HepG2 (cell line): ENCODE data around the gene SLC15A1. TPM values are rescaled to one million over a fixed set of nuclear protein-coding genes. Genes with fewer than 3 reads are reported as not detected.

Source experiments
- ATAC-seq: fragments of 200-7000 bp; cut with Tn5 transposase; 3 replicates; pipeline ENCODE4 v1.9.1; 2020; ENCODE audit warnings: mild to moderate bottlenecking, moderate library complexity
- BruUV-seq: library from RNA; stranded (reverse); fragments of 400-500 nt; replicated peaks from 2 replicates; lab custom pipeline; 2021; lab: Mats Ljungman, UMichigan
- CTCF ChIA-PET: fragments of 300-600 bp; formaldehyde crosslinking; extraction: SDS; loops from one replicate; lab custom pipeline; 2021; ENCODE audit warnings: low total read pairs, inconsistent platforms, low intra/inter-chr PET ratio; lab: Yijun Ruan, JAX
- POLR2A ChIA-PET: fragments of 350-600 bp; sonication (Branson Sonifier 250); formaldehyde crosslinking; loops from one replicate; lab custom pipeline; 2020; ENCODE audit warnings: antibody characterized with exemption, inconsistent platforms; lab: Yijun Ruan, JAX
- DNase-seq: peaks from one replicate; pipeline ENCODE4 v3.0.0-alpha.2; 2015; ENCODE audit warnings: low spot score
- FAIRE-seq: peaks from 3 replicates; lab custom pipeline; 2011; peaks lifted over from hg19 to GRCh38; lab: Jason Lieb, UNC
- H2AFZ ChIP-seq: one replicate; pipeline ENCODE4 v1.6.1; 2011; ENCODE audit warnings: low read length, inconsistent platforms
- H3K27ac ChIP-seq: fragments of 300-600 bp; 3 replicates; pipeline ENCODE4 v1.8.0; 2011; ENCODE audit warnings: mixed run types, mild to moderate bottlenecking, mixed read lengths, low read length, inconsistent platforms; ENCODE audit not compliant: insufficient read depth; ENCODE audit errors: extremely low read length
- H3K27me3 ChIP-seq, 2 experiments: fragments of 200-600 bp in 1 of 2; 2 replicates in 1 of 2; 3 replicates in 1 of 2; pipeline versions ENCODE4 v1.6.0 to v1.8.0; 2011; ENCODE audit warnings: low read length in 2 of 2, mild to moderate bottlenecking in 2 of 2, moderate library complexity in 2 of 2, inconsistent platforms in 1 of 2; ENCODE audit not compliant: insufficient read depth in 2 of 2, control insufficient read depth in 1 of 2
- H3K36me3 ChIP-seq, 2 experiments: fragments of 200-600 bp in 1 of 2; replicated peaks in 1 of 2; 2 replicates in 1 of 2; 3 replicates in 1 of 2; pipeline versions ENCODE4 v1.5.1 to v1.8.0; 2011; ENCODE audit warnings: low read length in 2 of 2, inconsistent platforms in 1 of 2; ENCODE audit not compliant: insufficient read depth in 2 of 2, control insufficient read depth in 1 of 2
- H3K4me1 ChIP-seq: 2 replicates; pipeline ENCODE4 v1.5.1; 2012; ENCODE audit warnings: low read length, inconsistent platforms; ENCODE audit not compliant: insufficient read depth
- H3K4me2 ChIP-seq: 2 replicates; pipeline ENCODE4 v1.6.0; 2011; ENCODE audit warnings: low read depth, low read length, inconsistent platforms
- H3K4me3 ChIP-seq, 3 experiments: fragments of 200-600 bp in 1 of 3; sonication (generic), shearing (Covaris generic) in 1 of 3; replicated peaks in 1 of 3; 2 replicates each; pipeline ENCODE4 v1.5.1; 2011 to 2016; ENCODE audit warnings: low read length in 3 of 3, inconsistent platforms in 2 of 3, low read depth in 2 of 3, mild to moderate bottlenecking in 2 of 3, control low read depth in 1 of 3, mixed read lengths in 1 of 3; ENCODE audit not compliant: insufficient read depth in 1 of 3
- H3K79me2 ChIP-seq: one replicate; pipeline ENCODE4 v1.6.1; 2011; ENCODE audit warnings: low read length, inconsistent platforms; ENCODE audit not compliant: insufficient read depth
- H3K9ac ChIP-seq: 2 replicates; pipeline ENCODE4 v1.6.0; 2011; ENCODE audit warnings: mild to moderate bottlenecking, low read depth, low read length, inconsistent platforms; ENCODE audit not compliant: insufficient read depth
- H3K9me3 ChIP-seq: 2 replicates; pipeline ENCODE4 v1.5.1; 2012; ENCODE audit warnings: mild to moderate bottlenecking, low read length
- H4K20me1 ChIP-seq: 2 replicates; pipeline ENCODE4 v1.6.0; 2011; ENCODE audit warnings: inconsistent platforms, mild to moderate bottlenecking, low read length, moderate library complexity; ENCODE audit not compliant: insufficient read depth
- AKAP8 ChIP-seq: sonication (generic); formaldehyde crosslinking; IDR thresholded peaks from 2 replicates; pipeline ENCODE4 v1.5.1; 2020; ENCODE audit warnings: mild to moderate bottlenecking, missing genetic modification reagents
- CENPT ChIP-seq: sonication (generic); formaldehyde crosslinking; IDR thresholded peaks from 2 replicates; pipeline ENCODE4 v1.8.0; 2022; ENCODE audit warnings: low read depth, mild to moderate bottlenecking, moderate library complexity, missing genetic modification reagents
- KDM5B ChIP-seq: sonication (generic); formaldehyde crosslinking; IDR thresholded peaks from 2 replicates; pipeline ENCODE4 v1.4.0; 2020; ENCODE audit warnings: missing genetic modification reagents, mild to moderate bottlenecking, borderline replicate concordance
- KLF9 ChIP-seq: IDR thresholded peaks from 2 replicates; pipeline ENCODE4 v1.6.1; 2016; ENCODE audit warnings: low read depth
- PAX8 ChIP-seq: sonication (generic); formaldehyde crosslinking; IDR thresholded peaks from 2 replicates; pipeline ENCODE4 v1.8.0; 2022; ENCODE audit warnings: mild to moderate bottlenecking, missing genetic modification reagents, borderline replicate concordance
- SMAD9 ChIP-seq: sonication (generic); formaldehyde crosslinking; IDR thresholded peaks from 2 replicates; pipeline ENCODE4 v1.5.1; 2020; ENCODE audit warnings: mild to moderate bottlenecking, missing genetic modification reagents
- SOX5 ChIP-seq: IDR thresholded peaks from 2 replicates; pipeline ENCODE4 v1.6.1; 2016; ENCODE audit warnings: borderline replicate concordance
- ZNF510 ChIP-seq: sonication (generic); formaldehyde crosslinking; IDR thresholded peaks from 2 replicates; pipeline ENCODE4 v1.4.0; 2020; ENCODE audit warnings: low read depth, mild to moderate bottlenecking, missing genetic modification reagents
- WGBS: methylation state at CpG from one replicate; pipeline ENCODE4 v1.1.6; 2017; ENCODE audit warnings: low lambda C conversion rate; 5-methylcytosine and 5-hydroxymethylcytosine counted together
- in situ Hi-C: cut with HindIII; loops from 2 replicates; pipeline ENCODE4 v1.10.0; 2017; ENCODE audit warnings: low pct_unique_long_range_greater_than_20kb; ENCODE audit not compliant: extremely low pct_ligation_motif_present
- intact Hi-C: fragments of 100-400 bp; cut with micrococcal nuclease; formaldehyde crosslinking; loops from one replicate; pipeline ENCODE4 v1.10.0; 2022; ENCODE audit not compliant: unreplicated experiment
- polyA plus RNA-seq, 8 experiments: library from polyadenylated mRNA; depleted of rRNA in 3 of 8; stranded (reverse) in 7 of 8; unstranded in 1 of 8; fragments of >200 nt; fragmentation: Illumina TruSeq in 4 of 8; extraction: Trizol in 4 of 8; gene quantifications; 2 replicates each; pipeline versions ENCODE4 v1.2.1 to v1.2.3, GENCODE V29; 2011 to 2016; ENCODE audit warnings: low read depth in 4 of 8, missing spikeins in 1 of 8, mixed read lengths in 1 of 8; ENCODE audit not compliant: insufficient read depth in 1 of 8
- total RNA-seq, 5 experiments: library from RNA; depleted of rRNA; stranded (reverse); fragments of >200 nt; fragmentation: Illumina TruSeq; extraction: Trizol; gene quantifications; 2 replicates each; pipeline ENCODE4 v1.2.3, GENCODE V29; 2016; ENCODE audit warnings: low read depth in 1 of 5
- TF ChIP-seq, protein P1 (sequence below): sonication (generic); formaldehyde crosslinking; IDR thresholded peaks from 2 replicates; pipeline ENCODE4 v1.5.1; 2020; ENCODE audit warnings: mild to moderate bottlenecking, missing genetic modification reagents, moderate library complexity
- TF ChIP-seq, protein P2 (sequence below): fragments of 450-650 bp; IDR thresholded peaks from 2 replicates; pipeline ENCODE4 v1.6.1; 2016

SLC15A1 gene
- total and polyA plus RNA-seq, 2 of the 13 experiments (the other 11 are each of a cell fraction or from before 2014, with no cell fraction given), result 0.17 to 0.20 TPM

DNA sequence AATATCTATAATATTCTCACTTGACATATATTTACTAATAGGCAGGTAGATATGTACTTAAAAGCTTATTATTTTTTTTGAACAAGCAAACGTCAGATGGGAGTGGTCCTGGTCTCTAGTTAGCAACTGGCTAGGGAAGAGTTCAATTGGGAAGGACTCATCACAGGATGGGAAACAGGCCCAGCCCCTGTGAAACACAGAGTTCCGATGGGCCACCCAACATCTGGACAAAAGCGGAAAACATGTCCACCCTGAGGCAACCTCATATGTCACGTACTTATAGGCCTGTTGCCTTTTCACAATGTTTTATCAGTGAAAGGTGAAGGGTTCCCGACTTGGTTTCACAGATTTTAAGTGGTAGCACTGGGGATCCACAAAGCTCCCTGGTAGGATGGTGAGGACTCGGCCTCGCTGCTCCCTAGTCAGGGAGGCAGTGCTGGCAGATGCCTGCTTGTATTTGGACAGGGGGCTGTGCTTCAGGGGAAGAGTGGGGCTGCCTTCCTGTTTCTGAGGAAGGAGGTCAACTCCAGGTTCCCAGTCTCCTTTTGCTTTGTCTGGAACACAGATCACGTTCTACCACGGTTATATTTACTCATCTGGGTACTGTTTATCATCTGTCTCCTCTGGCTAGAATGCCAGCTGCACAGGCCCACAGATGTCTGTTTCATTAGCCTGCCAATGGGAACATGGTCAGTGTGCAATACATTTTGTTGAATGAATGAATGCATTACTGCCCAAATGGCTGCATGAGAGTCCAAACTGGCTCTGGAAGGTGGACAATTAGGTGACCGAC is 49.4 kb upstream of the SLC15A1 start:
- 74% methylated on average over 8 of the region's 10 CpGs for WGBS
- Histone ChIP-seq H4K20me1 (no peaks in the 10 kb centered on the region), H3K4me2 (no peak overlapping the region), H3K27me3 (no peaks in the 10 kb centered on the region), H2AFZ (no peak overlapping the region), H3K4me1 (peaks cover 15% of the 10 kb centered on the region), H3K27ac (no peak overlapping the region), H3K9me3 (no peaks in the 10 kb centered on the region), H3K36me3 (no peaks in the 10 kb centered on the region), H3K4me3 (no peak overlapping the region), H3K9ac (no peak overlapping the region), H3K79me2 (no peaks in the 10 kb centered on the region)
- in situ Hi-C loops (no loop called here), intact Hi-C loops (no loop called here)
- BruUV-seq, result no TSS peak
- POLR2A ChIA-PET, result no interaction called here
- DNase-seq, result no peak
- no peak for ATAC-seq
- TF ChIP-seq, protein P1, sequence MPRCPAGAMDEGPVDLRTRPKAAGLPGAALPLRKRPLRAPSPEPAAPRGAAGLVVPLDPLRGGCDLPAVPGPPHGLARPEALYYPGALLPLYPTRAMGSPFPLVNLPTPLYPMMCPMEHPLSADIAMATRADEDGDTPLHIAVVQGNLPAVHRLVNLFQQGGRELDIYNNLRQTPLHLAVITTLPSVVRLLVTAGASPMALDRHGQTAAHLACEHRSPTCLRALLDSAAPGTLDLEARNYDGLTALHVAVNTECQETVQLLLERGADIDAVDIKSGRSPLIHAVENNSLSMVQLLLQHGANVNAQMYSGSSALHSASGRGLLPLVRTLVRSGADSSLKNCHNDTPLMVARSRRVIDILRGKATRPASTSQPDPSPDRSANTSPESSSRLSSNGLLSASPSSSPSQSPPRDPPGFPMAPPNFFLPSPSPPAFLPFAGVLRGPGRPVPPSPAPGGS, result no peak
- TF ChIP-seq ZNF510 (no peak), CENPT (no peak), SOX5 (no peak), PAX8 (no peak), KDM5B (no peak), AKAP8 (CRISPR knock-in tag) (no peak), SMAD9 (CRISPR knock-in tag) (no peak), KLF9 (CRISPR knock-in tag) (no peak)
- TF ChIP-seq, protein P2, sequence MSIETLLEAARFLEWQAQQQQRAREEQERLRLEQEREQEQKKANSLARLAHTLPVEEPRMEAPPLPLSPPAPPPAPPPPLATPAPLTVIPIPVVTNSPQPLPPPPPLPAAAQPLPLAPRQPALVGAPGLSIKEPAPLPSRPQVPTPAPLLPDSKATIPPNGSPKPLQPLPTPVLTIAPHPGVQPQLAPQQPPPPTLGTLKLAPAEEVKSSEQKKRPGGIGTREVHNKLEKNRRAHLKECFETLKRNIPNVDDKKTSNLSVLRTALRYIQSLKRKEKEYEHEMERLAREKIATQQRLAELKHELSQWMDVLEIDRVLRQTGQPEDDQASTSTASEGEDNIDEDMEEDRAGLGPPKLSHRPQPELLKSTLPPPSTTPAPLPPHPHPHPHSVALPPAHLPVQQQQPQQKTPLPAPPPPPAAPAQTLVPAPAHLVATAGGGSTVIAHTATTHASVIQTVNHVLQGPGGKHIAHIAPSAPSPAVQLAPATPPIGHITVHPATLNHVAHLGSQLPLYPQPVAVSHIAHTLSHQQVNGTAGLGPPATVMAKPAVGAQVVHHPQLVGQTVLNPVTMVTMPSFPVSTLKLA, result no peak
- TF ChIP-seq, all 625 proteins: peak for 0
- CTCF ChIA-PET, result no interaction called here
- no peak for FAIRE-seq
